ENCODE data around the gene AKAP10.
"Not testable (repeated sequence)": the region's sequence is repeated elsewhere in the genome, so short reads cannot be mapped to it uniquely, and the experiment has no call there.

The AKAP10 gene

DNA sequence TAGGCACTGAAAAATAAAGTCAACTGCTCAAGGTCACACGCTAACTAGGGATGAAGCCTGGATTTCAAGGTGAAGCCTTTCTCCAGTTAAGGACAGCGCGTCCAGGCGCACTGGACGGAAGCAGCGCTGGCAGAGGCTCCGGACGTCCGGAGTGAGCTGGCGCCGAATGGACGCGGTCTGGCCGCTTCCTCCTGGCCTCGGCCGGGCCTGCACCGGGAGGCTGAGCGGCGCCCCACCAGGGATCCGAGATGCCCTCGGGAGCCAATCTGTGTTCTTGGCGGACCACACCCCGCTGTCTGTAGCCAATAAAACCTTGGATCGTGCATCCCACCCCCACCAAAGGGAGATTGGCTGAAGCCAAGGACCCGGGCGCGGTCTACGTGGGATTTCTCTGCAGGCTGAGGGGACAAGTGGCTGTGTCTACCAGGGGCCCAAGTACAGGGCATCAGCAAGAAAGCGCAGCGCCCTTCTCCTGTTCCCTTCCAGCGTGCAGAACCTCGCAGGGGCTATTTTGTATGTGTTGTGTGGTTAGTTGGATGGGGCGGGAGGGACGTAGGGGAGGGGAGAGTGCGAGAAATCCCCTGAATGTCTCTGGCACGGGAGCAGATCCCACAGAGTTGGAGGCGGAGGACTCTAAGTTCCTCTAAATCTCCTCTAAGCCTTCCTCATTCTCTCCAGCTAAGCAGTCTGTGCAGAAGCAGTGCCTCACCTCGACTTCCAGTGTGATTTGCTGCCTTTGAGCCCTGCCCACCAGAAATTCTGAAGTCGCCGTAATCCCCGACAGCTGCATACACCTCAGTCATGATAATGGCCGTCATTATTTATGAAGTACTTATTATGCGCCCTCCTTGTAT is 2.5 kb upstream of the AKAP10 start:
- no peak for DNase-seq (ENCODE audit: low spot score)

DNA sequence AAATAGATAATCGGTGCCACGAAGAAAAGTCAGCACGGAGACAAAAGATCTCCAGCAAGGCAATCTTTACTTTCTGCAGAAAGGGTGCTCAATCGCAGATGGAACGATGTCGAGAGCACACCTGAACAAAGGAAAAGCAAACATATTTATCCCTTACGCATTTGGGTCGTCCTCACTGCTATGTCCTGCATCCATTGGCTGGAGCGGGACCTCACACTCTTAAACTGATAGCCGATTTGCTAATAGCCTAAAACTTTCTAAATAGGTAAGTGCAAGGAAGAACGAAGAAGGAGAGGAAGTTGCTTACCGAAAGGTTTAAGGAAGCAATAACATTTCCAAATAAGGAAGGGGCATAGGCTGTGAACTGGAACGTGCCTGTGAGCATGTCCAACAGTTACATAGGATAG is 1.2 kb upstream of the AKAP10 start:
- DNase-seq (ENCODE audit: low spot score), result no peak

DNA sequence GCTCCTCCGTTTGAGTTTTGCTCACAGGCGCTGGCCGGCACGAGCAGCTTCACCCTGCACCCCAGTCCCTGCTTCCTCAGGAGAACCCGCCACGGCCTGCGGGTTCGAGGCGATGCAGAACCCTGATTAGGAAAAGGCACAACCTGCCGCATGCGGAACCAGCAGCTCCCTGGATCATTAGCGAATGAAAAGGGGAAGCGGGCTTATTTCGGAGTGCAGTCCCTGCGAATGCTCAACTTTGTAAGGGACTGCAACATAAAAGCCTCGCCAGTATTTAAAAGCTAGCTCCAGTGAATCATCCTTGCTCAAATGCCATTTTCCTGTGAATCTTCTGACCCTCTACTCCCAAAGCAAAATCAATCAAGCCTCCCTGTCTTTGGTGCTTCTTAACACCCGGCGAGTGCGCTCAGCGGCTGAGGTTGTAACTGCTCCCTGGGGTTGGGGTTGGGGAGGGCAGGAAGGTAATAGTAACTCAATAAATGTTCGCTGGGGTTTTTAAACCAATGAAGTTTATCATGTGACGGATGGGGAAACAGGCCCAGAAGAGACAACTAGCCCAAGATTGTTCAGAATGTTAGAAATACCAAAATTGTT is 678 bp upstream of the AKAP10 start:
- no peak for DNase-seq (ENCODE audit: low spot score)

DNA sequence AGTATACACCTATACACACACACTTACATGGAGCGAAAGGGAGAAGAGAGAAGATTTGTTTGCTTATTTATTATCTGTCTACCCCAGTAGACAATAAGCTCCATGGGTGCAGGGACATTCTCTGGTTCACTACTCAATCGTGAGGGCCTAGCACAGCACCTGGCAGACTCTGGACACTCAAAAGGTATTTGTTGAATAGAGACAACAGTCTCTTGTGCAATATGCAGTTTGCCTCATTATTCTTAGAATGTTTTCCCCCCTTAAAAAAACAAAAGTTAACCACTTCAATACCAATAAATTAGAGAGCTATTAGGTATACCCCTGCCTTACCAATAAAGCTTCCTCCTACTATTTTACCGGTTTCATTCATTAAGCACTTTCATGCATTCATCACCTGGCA is 2.0 kb downstream of the AKAP10 start:
- no peak for DNase-seq (ENCODE audit: low spot score)

DNA sequence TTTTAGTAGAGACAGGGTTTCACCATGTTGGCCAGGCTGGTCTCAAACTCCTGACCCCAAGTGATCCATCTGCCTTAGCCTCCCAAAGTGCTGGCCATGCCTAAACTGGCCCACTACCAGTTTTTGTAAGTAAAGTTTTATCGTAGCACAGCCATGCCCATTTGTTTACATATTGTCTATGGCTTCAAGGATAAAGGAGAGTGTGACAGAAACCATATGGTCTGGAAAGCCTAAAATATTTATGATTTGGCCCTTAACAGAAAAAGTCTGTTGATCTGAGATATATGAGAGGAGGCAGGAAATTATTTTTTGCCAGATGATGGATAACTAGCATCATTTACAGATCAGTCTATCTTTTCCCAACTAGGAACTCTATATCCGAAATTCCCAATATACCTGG is 4.5 kb downstream of the AKAP10 start:
- no peak for DNase-seq (ENCODE audit: low spot score)

DNA sequence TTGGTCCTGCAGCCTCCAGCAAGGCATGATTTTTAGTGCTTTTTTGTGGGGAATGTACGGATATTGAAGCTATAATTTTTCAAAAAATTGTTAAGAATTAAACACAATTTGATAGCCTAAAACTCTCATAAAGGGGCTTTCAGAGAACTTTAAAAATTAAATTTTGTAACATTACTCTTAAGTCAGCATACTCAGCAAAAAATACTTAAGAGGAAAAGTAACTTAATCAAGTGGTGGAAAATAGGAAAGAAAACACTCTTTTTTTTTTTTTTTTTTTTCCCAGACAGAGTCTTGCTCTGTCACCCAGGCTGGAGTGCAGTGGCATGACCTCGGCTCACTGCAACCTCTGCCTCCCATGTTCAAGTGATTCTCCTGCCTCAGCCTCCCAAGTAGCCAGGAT is 14.7 kb downstream of the AKAP10 start:
- not testable (repeated sequence) for DNase-seq (ENCODE audit: low spot score)

DNA sequence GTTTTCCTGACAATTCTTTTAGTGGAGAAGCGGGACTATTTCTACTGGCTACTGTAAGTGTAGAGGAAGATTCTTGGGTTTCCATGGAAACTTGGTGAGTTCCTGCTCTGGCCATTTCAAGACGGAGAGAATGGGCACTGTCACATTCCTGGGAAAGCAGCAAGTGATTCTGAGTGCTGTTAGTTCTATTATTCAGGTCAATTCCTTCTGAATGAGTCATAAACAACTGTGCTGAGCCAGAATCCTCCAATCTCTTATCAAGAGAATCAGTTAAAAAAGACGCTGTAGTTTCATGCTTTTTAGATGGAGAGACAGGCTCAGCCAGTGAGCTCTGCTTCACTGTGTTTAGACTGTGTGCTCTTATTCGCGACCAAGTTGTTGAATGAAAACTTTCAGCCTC is 19.6 kb downstream of the AKAP10 start:
- no peak for DNase-seq (ENCODE audit: low spot score)

DNA sequence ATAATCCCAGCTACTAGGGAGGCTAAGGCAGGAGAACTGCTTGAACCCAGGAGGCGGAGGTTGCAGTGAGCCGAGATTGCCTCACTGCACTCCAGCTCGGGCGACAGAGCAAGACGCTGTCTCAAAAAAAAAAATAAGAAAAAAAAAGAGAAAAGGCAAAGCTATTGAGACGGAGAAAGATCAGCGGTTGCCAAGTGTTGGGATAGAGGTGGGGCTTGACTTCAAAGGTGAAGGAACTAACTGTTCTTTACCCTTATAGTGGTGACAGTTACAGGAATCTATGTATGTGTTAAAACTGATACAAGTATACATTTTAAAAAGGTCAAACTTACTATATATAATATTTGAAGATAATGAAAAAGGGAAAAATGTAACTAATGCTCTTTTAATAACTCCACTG is 22.5 kb downstream of the AKAP10 start:
- no peak for DNase-seq (ENCODE audit: low spot score)

DNA sequence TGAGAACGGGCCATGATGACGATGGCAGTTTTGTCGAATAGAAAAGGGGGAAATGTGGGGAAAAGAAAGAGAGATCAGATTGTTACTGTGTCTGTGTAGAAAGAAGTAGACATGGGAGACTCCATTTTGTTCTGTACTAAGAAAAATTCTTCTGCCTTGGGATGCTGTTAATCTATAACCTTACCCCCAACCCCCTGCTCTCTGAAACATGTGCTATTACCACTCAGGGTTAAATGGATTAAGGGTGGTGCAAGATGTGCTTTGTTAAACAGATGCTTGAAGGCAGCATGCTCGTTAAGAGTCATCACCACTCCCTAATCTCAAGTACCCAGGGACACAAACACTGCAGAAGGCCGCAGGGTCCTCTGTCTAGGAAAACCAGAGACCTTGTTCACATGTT is 26.2 kb downstream of the AKAP10 start:
- DNase-seq (ENCODE audit: low spot score), result not testable (repeated sequence)

DNA sequence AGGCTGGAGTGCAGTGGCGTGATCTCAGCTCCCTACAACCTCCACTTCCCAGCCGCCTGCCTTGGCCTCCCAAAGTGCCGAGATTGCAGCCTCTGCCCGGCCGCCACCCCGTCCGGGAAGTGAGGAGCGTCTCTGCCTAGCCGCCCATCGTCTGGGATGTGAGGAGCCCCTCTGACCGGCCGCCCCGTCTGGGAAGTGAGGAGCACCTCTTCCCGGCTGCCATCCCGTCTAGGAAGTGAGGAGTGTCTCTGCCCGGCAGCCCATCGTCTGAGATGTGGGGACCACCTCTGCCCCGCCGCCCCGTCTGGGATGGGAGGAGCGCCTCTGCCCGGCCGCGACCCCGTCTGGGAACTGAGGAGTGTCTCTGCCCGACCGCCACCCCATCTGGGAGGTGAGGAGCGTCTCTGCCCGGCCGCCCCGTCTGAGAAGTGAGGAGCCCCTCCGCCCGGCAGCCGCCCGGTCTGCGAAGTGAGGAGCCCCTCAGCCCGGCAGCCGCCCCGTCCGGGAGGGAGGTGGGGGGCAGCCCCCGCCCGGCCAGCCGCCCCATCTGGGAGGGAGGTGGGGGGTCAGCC is 26.9 kb downstream of the AKAP10 start:
- not testable (repeated sequence) for DNase-seq (ENCODE audit: low spot score)

DNA sequence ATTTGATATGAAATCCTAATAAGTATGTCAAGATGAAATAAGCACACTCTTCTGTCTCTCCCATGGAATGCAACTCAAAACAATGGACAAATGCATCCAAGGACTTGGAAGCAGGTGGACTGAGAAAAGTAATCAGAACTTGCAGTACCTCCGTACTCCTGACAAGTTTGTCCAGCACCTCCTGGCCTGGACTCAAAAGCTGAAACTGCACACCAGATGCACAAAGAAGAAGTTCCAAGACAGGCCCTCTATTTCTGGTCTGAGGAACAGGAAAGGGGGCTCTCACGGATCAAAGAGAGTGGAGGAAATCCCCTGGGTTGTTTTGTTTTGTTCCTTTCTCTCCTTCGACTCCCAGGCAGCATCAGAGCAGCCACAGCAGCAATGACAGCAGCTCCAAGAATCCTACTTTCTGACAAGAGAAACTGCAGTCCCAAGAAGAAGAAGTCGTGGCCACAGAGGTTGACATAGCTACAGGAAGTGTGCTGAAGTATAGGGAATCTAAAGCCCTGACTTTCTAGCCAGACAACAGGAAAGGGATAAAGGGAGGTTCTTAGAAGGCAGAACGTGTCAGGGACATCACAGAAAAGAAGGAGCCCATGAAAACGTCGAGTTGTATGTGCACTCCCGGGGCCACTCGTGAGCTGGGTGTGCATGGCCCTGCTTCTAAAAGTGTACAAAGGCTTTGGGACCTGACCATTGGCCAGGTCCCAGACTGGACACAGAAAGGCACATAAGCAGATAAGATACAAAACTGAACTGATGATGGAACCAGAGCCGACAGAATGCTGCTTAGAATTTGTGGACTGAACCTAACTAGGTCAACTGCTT is 29.3 kb downstream of the AKAP10 start:
- DNase-seq (ENCODE audit: low spot score), result no peak

DNA sequence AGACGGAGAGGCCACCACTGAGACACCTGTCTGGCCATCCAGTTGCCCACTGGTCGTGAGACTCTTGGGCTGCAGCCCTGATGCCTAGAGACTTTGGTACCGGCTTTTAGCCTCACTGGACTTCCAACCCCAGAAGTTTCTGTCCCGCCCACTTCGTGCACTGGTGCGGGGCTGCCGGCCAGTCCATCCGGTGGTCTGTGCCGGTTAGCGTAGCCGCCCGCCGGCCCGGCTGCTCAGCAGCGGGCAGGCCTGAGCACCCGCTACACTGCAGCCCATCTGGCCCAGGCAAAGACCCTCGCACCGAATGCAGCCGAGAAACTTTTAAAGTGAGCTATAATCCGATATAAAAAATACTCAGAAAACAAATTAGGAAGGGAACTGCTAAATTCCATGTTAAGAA is 30.7 kb downstream of the AKAP10 start:
- DNase-seq (ENCODE audit: low spot score), result no peak

DNA sequence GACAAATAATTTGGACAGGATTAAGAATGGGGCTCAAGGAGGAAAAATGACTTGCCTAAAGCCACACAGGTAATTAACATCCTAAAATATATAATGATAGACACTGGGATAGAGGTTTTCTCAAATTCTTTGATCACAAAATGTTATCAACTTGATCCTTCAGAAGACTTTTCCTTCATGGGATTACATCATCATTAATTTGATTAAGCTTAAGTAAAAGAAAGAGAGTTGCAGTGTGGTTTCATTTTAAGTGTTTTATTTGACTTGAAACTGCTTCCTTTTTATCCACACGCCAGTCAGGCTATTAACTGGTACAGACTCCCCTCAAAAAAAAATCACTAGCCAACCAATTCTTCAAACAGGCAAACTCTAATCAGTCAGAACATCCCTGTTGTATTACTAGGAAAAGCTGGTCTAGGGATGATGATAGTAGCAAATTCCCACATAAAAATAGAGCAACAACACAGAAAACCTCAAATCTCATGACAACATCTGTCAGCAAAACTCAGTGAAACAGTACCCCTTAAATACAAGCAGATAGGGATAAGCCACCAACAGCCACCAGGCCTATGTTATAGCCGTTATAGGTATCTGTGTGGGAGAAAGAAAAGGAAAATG is 32.5 kb downstream of the AKAP10 start:
- DNase-seq (ENCODE audit: low spot score), result no peak

DNA sequence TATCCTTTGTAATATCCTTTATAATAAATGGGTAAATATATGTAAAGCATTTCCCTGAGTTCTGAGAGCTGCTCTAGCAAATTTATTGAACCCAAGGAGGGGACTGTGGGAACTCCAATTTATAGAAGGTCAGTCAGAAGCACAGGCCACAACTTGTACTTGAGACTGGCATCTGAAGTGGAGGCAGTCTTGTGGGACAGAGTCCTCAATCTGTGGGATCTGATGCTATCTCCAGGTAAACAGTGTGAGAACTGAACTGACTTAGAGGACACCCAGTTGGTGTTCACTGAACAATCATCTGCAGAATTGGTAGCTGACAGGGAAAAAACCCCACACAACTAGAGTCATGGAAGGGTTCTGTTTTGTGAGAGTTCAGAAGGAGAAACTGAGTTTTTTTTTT is 34.0 kb downstream of the AKAP10 start:
- DNase-seq (ENCODE audit: low spot score), result no peak

DNA sequence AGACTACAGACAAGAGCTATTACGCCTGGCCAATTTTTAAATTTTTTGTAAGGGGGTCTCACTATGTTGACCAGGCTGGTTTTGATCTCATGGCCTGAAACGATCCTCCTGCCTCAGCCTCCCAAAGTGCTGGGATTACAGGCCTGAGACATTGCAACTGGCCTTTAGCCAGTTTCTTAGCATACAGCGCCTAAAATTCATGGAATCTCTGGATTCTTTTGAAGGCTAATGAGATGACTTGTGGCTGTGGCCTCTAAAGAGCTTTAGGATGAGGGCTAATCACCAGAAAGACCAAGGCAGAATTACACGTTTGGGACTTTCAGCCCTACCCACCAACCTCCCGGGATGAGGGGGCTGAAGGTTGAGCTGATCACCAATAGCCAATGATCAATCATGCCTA is 34.6 kb downstream of the AKAP10 start:
- no peak for DNase-seq (ENCODE audit: low spot score)

DNA sequence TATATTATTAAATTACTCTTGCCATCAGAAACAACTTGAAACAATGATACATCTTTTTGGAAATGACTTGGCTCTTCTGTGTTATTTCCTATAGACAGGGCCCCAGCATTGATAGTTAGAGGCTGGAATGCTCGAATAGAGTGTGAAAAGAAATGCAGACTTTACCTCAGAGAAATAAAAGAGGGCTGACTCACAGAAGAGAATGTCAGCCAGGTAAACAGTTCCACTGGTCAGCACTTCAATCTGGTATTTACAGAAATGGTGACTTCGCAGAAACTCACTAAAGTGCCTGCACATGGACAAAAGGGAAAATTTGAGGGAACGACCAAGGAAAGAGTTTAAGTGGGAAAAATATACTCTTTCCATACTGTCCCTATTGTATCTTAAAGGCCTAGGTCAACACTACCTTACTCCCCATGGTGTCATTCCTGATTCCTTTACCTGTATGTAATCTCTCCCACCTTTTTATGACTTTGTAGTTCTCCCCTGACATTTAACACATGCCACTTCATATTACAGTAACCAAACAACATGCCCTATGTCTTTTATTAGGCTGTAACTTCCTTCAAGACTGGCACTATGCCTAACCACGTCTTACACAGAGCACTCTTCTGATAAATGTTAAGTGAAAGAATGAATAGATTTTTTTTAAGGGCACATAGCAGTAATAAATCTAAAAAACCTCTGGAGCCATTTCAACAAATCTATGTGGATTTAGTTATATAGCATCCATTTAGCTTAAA is 36.7 kb downstream of the AKAP10 start:
- no peak for DNase-seq (ENCODE audit: low spot score)

DNA sequence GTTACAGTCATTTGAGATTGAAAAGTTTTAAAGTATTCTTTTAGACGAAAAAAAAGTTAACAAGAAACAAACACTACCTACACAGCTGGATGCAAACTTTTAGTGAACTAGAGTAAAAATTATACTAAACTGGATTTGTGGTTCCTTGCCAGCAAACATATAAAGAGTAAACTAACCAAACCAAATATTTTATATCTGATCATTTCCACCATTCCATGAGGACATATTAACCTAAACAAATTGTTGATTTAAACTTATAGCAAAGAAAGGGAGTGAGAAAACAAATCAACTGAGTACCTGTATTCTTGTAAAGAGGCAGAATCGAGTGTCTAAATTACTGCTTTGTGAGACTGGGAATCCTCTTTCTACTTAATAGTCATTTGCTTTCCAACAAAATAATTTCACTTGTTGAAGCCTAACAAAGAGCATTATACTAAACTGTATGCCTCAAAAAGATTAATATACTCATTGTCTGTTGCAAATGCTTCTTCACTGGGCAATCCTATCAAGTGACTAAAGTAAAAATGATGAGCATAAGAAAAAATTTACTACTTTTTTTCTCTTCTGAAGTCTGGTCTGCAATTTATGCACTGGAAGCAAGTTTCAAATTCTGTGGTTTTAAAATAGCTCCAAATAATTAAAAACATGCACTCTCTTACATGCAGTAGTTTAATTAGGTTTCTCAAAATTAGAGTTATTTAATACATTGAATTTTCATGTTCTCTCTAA is 37.5 kb downstream of the AKAP10 start:
- DNase-seq (ENCODE audit: low spot score), result no peak

DNA sequence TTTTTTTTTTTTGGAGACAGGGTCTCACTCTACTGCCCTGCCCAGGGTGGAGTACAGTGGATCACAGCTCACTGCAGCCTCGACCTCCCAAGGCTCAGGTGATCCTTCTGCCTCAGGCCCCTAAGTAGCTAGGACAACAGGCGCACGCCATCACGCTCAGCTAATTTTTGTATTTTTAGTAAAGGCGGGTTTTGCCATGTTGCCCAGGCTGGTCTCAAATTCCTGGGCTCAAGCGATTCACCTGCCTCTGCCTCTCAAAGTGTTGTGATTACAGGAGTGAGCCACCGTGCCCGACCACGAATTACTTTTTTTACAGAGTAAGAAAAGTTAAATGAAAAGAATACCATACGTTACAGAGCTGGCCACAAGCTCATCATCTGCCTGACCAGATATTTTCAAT is 38.9 kb downstream of the AKAP10 start:
- no peak for DNase-seq (ENCODE audit: low spot score)

DNA sequence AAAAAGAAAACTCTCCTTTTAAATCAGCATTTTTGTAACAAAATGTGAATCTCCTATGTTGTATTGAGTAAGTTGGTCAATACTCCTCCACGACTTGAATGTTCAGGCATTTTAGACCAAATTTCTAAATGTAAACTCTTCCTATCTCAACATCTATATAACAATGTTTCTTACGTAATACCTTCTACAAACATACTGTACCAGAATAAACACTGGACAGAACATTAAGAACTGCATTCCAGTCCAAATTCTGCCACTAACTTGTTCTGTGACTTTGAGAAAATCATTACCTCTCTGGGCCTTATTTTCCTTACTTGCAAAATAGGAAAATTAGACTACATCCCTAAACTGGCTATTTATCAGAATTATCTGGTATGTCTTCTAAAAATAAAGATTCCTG is 40.1 kb downstream of the AKAP10 start:
- no peak for DNase-seq (ENCODE audit: low spot score)

DNA sequence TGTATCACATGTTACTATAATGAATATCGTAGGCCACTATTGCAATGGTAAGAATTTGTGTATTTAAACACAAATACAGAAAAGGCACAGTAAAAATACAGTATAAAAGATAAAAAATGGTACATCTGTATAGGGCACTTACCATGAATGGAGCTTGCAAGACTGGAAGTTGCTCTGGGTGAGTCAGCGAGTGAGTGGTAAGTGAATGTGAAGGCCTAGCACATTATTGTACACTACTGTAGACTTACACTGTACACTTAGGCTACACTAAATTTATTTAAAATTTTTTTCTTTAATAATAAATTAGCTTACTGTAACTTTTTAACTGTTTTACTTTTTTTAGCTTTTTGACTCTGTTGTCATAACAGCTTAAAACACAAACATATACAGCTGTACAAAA is 42.5 kb downstream of the AKAP10 start:
- DNase-seq (ENCODE audit: low spot score), result no peak

DNA sequence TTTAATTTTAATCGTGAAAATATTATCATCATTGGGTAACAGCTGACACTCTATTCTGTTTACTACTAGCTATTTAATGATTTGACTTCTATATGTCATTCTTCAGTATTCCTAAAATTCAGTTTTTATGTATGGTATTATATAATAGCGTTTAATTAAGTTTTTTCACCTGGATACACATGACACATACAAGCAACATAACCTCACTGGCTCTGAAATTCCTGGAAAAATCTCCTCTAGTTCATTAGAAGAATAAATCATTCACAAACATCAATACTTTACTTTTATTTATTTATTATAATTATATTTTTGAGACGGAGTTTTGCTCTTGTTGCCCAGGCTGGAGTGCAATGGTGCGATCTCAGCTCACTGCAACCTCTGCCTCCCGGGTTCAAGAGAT is 44.0 kb downstream of the AKAP10 start:
- DNase-seq (ENCODE audit: low spot score), result no peak
